Esophagus muscularis mucosa (tissue), 4 donors: ENCODE data around the gene FGF12. TPM values are rescaled to one million over a fixed set of nuclear protein-coding genes. Genes with fewer than 3 reads are reported as not detected.

Source experiments
- DNase-seq: peaks from one replicate; pipeline ENCODE4 v3.0.0-alpha.2; 2017; ENCODE audit errors: extremely low spot score
- H3K27ac ChIP-seq, 4 donors: fragments of 200-600 bp; sonication (generic); replicated peaks in 1 of 4; 1 replicate in 3 of 4; 2 replicates in 1 of 4; pipeline ENCODE4 v1.5.1; 2016 to 2019; ENCODE audit warnings: mild to moderate bottlenecking in 1 of 4
- H3K27me3 ChIP-seq, 4 donors: fragments of 200-600 bp; sonication (generic); one replicate each; pipeline versions ENCODE4 v1.5.1 to v1.6.0; 2016 to 2019
- H3K36me3 ChIP-seq, 4 donors: fragments of 200-600 bp; sonication (generic); one replicate each; pipeline ENCODE4 v1.5.1; 2016 to 2019
- H3K4me1 ChIP-seq, 4 donors: fragments of 200-600 bp; sonication (generic); one replicate each; pipeline ENCODE4 v1.5.1; 2016 to 2019
- H3K4me3 ChIP-seq, 4 donors: fragments of 200-600 bp; sonication (generic); 1 replicate in 2 of 4; 2 replicates in 2 of 4; pipeline ENCODE4 v1.5.1; 2016 to 2019; ENCODE audit warnings: mild to moderate bottlenecking in 4 of 4, moderate library complexity in 1 of 4
- H3K9me3 ChIP-seq, 4 donors: fragments of 200-600 bp; sonication (generic); 1 replicate in 3 of 4; 2 replicates in 1 of 4; pipeline ENCODE4 v1.5.1; 2016 to 2019
- EP300 ChIP-seq: sonication (generic); formaldehyde crosslinking; IDR thresholded peaks from one replicate; pipeline ENCODE4 v1.6.1; 2017; ENCODE audit warnings: antibody characterized with exemption
- POLR2A ChIP-seq: fragments of 450-650 bp; IDR thresholded peaks from one replicate; pipeline ENCODE4 v1.6.1; 2017; ENCODE audit warnings: antibody characterized with exemption, moderate library complexity, mild to moderate bottlenecking, low read depth
- POLR2AphosphoS5 ChIP-seq, 2 donors: sonication (generic); formaldehyde crosslinking; IDR thresholded peaks; one replicate each; pipeline ENCODE4 v1.6.1; 2017; ENCODE audit warnings: antibody characterized with exemption in 2 of 2
- WGBS: methylation state at CpG from one replicate; pipeline ENCODE4 v1.1.5; 2018; 5-methylcytosine and 5-hydroxymethylcytosine counted together
- intact Hi-C: fragments of 100-400 bp; cut with DNase I; formaldehyde crosslinking; loops from one replicate; pipeline ENCODE4 v1.15.1; 2023
- total RNA-seq, 4 donors: library from RNA; depleted of rRNA; stranded (reverse); fragments of >200 nt; gene quantifications; one replicate each; pipeline versions ENCODE4 v1.1.0 to v1.2.1, GENCODE V29; 2016
- TF ChIP-seq, protein P1 (sequence below), 3 experiments: fragments of 200-600 bp in 2 of 3; fragments of 450-650 bp in 1 of 3; sonication (generic) in 2 of 3; IDR thresholded peaks; one replicate each; pipeline ENCODE4 v1.5.1; 2017 to 2019; ENCODE audit warnings: antibody characterized with exemption in 3 of 3, mild to moderate bottlenecking in 2 of 3, moderate library complexity in 1 of 3

The FGF12 gene
- total RNA-seq, 4 donors from 2014 or later = 4.6 to 19.5 (median 10.2) TPM

DNA sequence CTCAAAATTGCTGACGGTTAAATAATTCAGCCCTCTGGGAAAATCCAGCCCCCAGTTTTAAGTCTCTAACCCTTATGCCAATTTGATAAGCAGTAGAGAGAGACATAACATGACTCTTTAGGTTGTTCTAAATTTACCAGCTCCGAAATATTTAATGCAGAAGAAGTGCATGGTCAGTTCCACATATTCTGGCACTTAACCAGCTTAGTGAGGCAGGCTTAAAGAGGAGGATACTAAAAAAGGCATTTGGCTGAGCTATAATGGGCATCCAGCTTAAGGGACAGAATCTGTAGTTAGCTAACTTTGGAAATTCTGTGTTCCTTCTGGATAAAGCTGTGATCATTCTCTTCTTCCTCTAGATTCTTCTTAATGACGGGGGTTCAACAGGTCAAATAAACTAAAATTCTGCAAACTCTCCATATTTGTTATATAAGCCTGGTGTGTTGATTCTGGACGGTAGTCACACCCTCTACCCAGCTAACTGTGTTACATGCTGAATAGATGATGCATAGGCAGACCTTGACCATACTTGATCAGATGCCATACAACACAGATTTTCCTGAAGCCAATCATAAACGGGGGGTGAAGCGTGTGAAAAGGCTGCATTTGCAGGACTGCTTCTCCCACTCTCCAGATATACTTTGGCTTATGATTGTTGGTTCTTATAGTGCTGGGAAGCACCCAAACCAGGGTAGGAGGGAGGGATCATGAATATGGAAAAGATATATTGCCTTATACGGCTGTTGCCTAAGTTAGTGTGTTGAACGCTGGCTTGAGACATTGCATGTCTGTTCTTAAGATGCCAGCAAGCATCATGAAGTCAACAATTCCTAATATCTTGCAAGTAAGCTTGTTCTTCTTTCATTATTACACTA, 118.4 kb downstream of the FGF12 start:
- H3K27ac ChIP-seq = no peak overlapping the region
- intact Hi-C loops = no loop called here
- WGBS = 80% methylated on average over 8 of the region's 8 CpGs
- no peaks in the 10 kb centered on the region for H3K36me3 ChIP-seq
- no peak for TF ChIP-seq POLR2AphosphoS5 (IDR thresholded peaks at IDR 0.05)
- TF ChIP-seq, protein P1, sequence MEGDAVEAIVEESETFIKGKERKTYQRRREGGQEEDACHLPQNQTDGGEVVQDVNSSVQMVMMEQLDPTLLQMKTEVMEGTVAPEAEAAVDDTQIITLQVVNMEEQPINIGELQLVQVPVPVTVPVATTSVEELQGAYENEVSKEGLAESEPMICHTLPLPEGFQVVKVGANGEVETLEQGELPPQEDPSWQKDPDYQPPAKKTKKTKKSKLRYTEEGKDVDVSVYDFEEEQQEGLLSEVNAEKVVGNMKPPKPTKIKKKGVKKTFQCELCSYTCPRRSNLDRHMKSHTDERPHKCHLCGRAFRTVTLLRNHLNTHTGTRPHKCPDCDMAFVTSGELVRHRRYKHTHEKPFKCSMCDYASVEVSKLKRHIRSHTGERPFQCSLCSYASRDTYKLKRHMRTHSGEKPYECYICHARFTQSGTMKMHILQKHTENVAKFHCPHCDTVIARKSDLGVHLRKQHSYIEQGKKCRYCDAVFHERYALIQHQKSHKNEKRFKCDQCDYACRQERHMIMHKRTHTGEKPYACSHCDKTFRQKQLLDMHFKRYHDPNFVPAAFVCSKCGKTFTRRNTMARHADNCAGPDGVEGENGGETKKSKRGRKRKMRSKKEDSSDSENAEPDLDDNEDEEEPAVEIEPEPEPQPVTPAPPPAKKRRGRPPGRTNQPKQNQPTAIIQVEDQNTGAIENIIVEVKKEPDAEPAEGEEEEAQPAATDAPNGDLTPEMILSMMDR (IDR thresholded peaks at IDR 0.05) = no peak
- no peak for TF ChIP-seq EP300
- no peak for TF ChIP-seq POLR2A
- H3K4me1 ChIP-seq = no peaks in the 10 kb centered on the region
- no peaks in the 10 kb centered on the region for H3K27me3 ChIP-seq
- no peak overlapping the region for H3K4me3 ChIP-seq
- no peak for DNase-seq
- peaks cover 0 to 3% (median under 1%) of the 10 kb centered on the region in 4 donors for H3K9me3 ChIP-seq

DNA sequence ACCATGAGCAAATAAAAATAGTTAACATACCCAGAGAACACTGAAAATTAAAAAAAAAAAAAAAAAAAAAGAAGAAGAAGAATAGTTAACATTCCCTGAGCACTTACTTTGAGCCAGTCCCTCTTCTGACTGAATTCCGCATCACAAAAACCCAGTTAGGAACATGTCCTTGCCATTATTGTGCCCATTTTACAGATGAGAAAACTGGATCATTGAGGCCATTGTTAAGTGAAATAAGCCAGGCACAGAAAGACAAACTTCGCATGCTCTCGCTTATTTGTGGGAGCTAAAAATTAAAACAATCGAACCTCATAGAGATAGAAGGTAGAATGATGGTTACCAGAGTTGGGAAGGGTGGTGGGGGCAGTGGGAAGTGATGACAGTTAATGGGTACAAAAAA, 119.5 kb downstream of the FGF12 start:
- WGBS = 89% methylated on average over 4 of the region's 4 CpGs
- Histone ChIP-seq H3K4me3 (no peak overlapping the region), H3K27ac (no peak overlapping the region), H3K27me3 (no peaks in the 10 kb centered on the region), H3K36me3 (no peaks in the 10 kb centered on the region), H3K9me3 (peaks cover 0 to 8% (median 5%) of the 10 kb centered on the region in 4 donors), H3K4me1 (no peaks in the 10 kb centered on the region)
- TF ChIP-seq EP300 (no peak), POLR2A (no peak), POLR2AphosphoS5 (IDR thresholded peaks at IDR 0.05) (no peak)
- TF ChIP-seq, protein P1 (IDR thresholded peaks at IDR 0.05) = no peak
- intact Hi-C loops = no loop called here
- no peak for DNase-seq

DNA sequence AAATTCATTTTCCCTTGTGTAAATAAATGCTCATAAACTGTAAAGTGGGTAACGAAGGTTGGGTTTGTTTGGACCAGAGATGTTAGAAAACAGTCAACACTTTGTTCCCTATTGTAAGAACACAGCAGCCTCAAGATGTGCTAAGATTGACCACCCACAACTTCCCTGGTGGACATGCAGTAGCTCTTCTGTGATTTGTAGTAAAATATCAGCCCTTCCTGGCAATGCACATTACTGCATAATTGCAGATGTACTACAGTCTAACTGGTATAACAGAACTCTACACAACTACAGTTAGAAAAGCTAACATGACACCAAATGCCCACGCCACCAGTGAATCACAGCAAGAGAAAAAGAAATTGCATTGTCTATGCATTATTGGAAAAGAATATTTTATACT, 129.4 kb downstream of the FGF12 start:
- peaks cover 0 to 5% (median 0%) of the 10 kb centered on the region in 4 donors for H3K9me3 ChIP-seq
- no peaks in the 10 kb centered on the region for H3K27me3 ChIP-seq
- intact Hi-C loops = no loop called here
- H3K4me1 ChIP-seq = no peaks in the 10 kb centered on the region
- no peak overlapping the region for H3K27ac ChIP-seq
- TF ChIP-seq, protein P1 (IDR thresholded peaks at IDR 0.05) = no peak
- TF ChIP-seq EP300 (no peak), POLR2A (no peak), POLR2AphosphoS5 (IDR thresholded peaks at IDR 0.05) (no peak)
- no peak for DNase-seq
- no peaks in the 10 kb centered on the region for H3K36me3 ChIP-seq
- no peak overlapping the region for H3K4me3 ChIP-seq
- 96% methylated on average over 2 of the region's 2 CpGs for WGBS

DNA sequence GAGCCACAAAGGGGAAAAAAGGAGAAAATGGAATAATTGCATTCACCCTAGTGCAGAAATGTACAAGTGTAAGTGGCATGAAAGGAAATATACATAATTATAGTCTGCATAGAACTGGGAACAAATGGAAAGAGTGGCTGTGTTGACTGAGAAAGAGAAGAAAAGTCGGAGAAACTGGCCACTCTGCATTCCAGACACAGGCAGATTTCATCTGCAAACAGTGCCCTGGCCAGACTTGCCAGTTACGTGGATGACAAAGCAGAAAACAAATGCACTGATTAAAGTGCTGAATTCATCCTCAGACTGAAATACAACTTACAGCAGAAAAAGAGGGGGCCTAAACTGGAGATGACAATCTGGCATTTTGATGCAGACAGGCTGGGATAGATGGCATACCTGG, 129.8 kb downstream of the FGF12 start:
- intact Hi-C loops = no loop called here
- H3K36me3 ChIP-seq = no peaks in the 10 kb centered on the region
- no peak overlapping the region for H3K27ac ChIP-seq
- WGBS = 66% methylated on average over 2 of the region's 2 CpGs
- no peaks in the 10 kb centered on the region for H3K27me3 ChIP-seq
- H3K4me1 ChIP-seq = no peaks in the 10 kb centered on the region
- peaks cover 0 to 5% (median 0%) of the 10 kb centered on the region in 4 donors for H3K9me3 ChIP-seq
- TF ChIP-seq, protein P1 (IDR thresholded peaks at IDR 0.05) = no peak
- TF ChIP-seq EP300 (no peak), POLR2AphosphoS5 (IDR thresholded peaks at IDR 0.05) (no peak), POLR2A (no peak)
- no peak for DNase-seq
- H3K4me3 ChIP-seq = no peak overlapping the region
